ENCODE data around the gene LUZP1. TPM values are rescaled to one million over a fixed set of nuclear protein-coding genes. Genes with fewer than 3 reads are reported as not detected.

Gene LUZP1
- total RNA-seq, 2 experiments from 2014 or later, result 20.1 to 23.7 TPM

- intact Hi-C loops (cut with DNase I, micrococcal nuclease), result loop anchor here (2.0 to 5.0 kb wide), 2 partner anchors 185 to 188 kb away; no protein-coding TSS in a partner anchor
- H3K4me3 ChIP-seq (ENCODE audit: low read length), result no peak overlapping the region
- no peaks in the 10 kb centered on the region for H3K9me3 ChIP-seq (ENCODE audit: control insufficient read depth in 1 of 2, insufficient read depth in 1 of 2, low read length in 2 of 2)
- CTCF ChIA-PET, result no interaction called here
- ATAC-seq (ENCODE audit: poor library complexity) (peak; percentile 44), DNase-seq (peak in 10 of 14 experiments; percentile 7 to 40 (median 22))
- no peak overlapping the region for H3K4me3 Mint-ChIP-seq
- H3K4me1 ChIP-seq (ENCODE audit: insufficient read depth, low read length), result peaks cover 10% of the 10 kb centered on the region
- POLR2A ChIA-PET, result no interaction called here
- H3K36me3 Mint-ChIP-seq (ENCODE audit: low read depth), result no peaks in the 10 kb centered on the region
- TF ChIP-seq CTCF (IDR thresholded peaks at IDR 0.05), result peak; percentile 28
- H3K27me3 ChIP-seq (ENCODE audit: control insufficient read depth in 1 of 2, insufficient read depth in 2 of 2, low read length in 2 of 2), result peaks cover 40 to 66% of the 10 kb centered on the region in 2 experiments
- H3K9me3 Mint-ChIP-seq, result no peaks in the 10 kb centered on the region
- H3K27ac ChIP-seq (ENCODE audit: low read depth in 1 of 2, low read length in 2 of 2), result no peak overlapping the region
- no peaks in the 10 kb centered on the region for H3K36me3 ChIP-seq (ENCODE audit: insufficient read depth, low read length)
- peaks cover 6% of the 10 kb centered on the region for H3K4me1 Mint-ChIP-seq (ENCODE audit: low read depth)
- no peak overlapping the region for H3K27ac Mint-ChIP-seq
- H3K27me3 Mint-ChIP-seq, result peaks cover 84% of the 10 kb centered on the region
Observed at GRCh38 chr1:23216771-23217420, 48.2 kb upstream of the LUZP1 start.

GRCh38 chr1:23215751-23216449, 47.2 kb upstream of the LUZP1 start:
- no peak for DNase-seq
- CTCF ChIA-PET, result interaction anchor here (0.6 kb wide), 1 partner anchor 285 kb away, joined by 3 read pairs; no protein-coding TSS in a partner anchor

GRCh38 chr1:23215291-23215690, 46.6 kb upstream of the LUZP1 start:
- ATAC-seq (ENCODE audit: poor library complexity) (no peak), DNase-seq (no peak)
- no peak overlapping the region for H3K27ac ChIP-seq (ENCODE audit: low read depth in 1 of 2, low read length in 2 of 2)
- ChIA-PET POLR2A (no interaction called here), CTCF (no interaction called here)
- peaks cover 6% of the 10 kb centered on the region for H3K4me1 Mint-ChIP-seq (ENCODE audit: low read depth)
- peaks cover 40 to 64% of the 10 kb centered on the region in 2 experiments for H3K27me3 ChIP-seq (ENCODE audit: control insufficient read depth in 1 of 2, insufficient read depth in 2 of 2, low read length in 2 of 2)
- no peaks in the 10 kb centered on the region for H3K9me3 Mint-ChIP-seq
- H3K4me3 Mint-ChIP-seq, result no peak overlapping the region
- H3K36me3 Mint-ChIP-seq (ENCODE audit: low read depth), result no peaks in the 10 kb centered on the region
- H3K36me3 ChIP-seq (ENCODE audit: insufficient read depth, low read length), result no peaks in the 10 kb centered on the region
- H3K4me1 ChIP-seq (ENCODE audit: insufficient read depth, low read length), result peaks cover 10% of the 10 kb centered on the region
- no peaks in the 10 kb centered on the region for H3K9me3 ChIP-seq (ENCODE audit: control insufficient read depth in 1 of 2, insufficient read depth in 1 of 2, low read length in 2 of 2)
- intact Hi-C loops (cut with DNase I, micrococcal nuclease), result loop anchor here in 1 of 2 experiments (5.0 kb wide), 1 partner anchor 187 kb away; no protein-coding TSS in a partner anchor
- H3K27ac Mint-ChIP-seq, result no peak overlapping the region
- no peak overlapping the region for H3K4me3 ChIP-seq (ENCODE audit: low read length)
- TF ChIP-seq CTCF (IDR thresholded peaks at IDR 0.05), result no peak
- H3K27me3 Mint-ChIP-seq, result peaks cover 81% of the 10 kb centered on the region

More at GRCh38 chr1:23215751-23216449, 47.2 kb upstream of the LUZP1 start:
- Histone ChIP-seq H3K4me3 (ENCODE audit: low read length) (no peak overlapping the region), H3K4me1 (ENCODE audit: insufficient read depth, low read length) (peaks cover 10% of the 10 kb centered on the region), H3K27ac (ENCODE audit: low read depth in 1 of 2, low read length in 2 of 2) (no peak overlapping the region), H3K27me3 (ENCODE audit: control insufficient read depth in 1 of 2, insufficient read depth in 2 of 2, low read length in 2 of 2) (peaks cover 41 to 67% of the 10 kb centered on the region in 2 experiments), H3K36me3 (ENCODE audit: insufficient read depth, low read length) (no peaks in the 10 kb centered on the region), H3K9me3 (ENCODE audit: control insufficient read depth in 1 of 2, insufficient read depth in 1 of 2, low read length in 2 of 2) (no peaks in the 10 kb centered on the region)
- no peak for ATAC-seq (ENCODE audit: poor library complexity)
- POLR2A ChIA-PET, result no interaction called here
- no peak for TF ChIP-seq CTCF (IDR thresholded peaks at IDR 0.05)
- intact Hi-C loops (cut with DNase I, micrococcal nuclease), result loop anchor here (2.0 to 5.0 kb wide), 2 partner anchors 186 to 189 kb away; no protein-coding TSS in a partner anchor
- Mint-ChIP-seq H3K4me1 (ENCODE audit: low read depth) (peaks cover 6% of the 10 kb centered on the region), H3K4me3 (peak overlapping the region; percentile 32), H3K27me3 (peaks cover 85% of the 10 kb centered on the region), H3K27ac (no peak overlapping the region), H3K36me3 (ENCODE audit: low read depth) (no peaks in the 10 kb centered on the region), H3K9me3 (no peaks in the 10 kb centered on the region)
